Body of pancreas (tissue), 4 donors: Measurements from ENCODE around the gene KDM2B.

ENCODE experiments used
- POLR2A ChIP-seq, 3 donors: fragments of 450-650 bp; IDR thresholded peaks; one replicate each; pipeline ENCODE4 v1.6.1; 2016; ENCODE audit warnings: antibody characterized with exemption in 3 of 3, mild to moderate bottlenecking in 2 of 3
- TF ChIP-seq, protein P1 (sequence below), 7 experiments: fragments of 450-650 bp in 4 of 7; fragments of 200-600 bp in 3 of 7; sonication (generic) in 3 of 7; IDR thresholded peaks; one replicate each; pipeline ENCODE4 v1.5.1; 2016 to 2019; ENCODE audit warnings: antibody characterized with exemption in 7 of 7

DNA sequence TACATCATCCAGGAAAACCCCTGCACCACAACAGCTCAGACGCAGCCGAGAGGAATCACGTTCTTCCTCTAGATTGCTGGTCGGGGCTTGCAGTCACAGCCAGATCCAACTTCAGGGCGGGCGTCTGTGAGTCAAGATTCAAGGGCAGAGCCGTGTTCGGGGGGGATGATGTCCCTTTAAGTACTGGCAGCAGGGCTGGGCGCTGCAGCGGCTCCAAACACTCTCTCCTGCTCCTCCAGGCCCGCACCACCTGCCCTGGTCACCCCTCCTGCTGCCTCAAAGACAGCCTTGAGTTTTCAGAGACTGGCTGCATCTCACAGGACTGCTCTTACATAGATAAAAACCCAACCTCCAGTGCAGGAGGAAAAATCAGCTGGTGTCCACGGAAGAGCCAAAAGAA is 68.3 kb downstream of the KDM2B start:
- no peak for TF ChIP-seq POLR2A (IDR thresholded peaks at IDR 0.05)
- TF ChIP-seq, protein P1, sequence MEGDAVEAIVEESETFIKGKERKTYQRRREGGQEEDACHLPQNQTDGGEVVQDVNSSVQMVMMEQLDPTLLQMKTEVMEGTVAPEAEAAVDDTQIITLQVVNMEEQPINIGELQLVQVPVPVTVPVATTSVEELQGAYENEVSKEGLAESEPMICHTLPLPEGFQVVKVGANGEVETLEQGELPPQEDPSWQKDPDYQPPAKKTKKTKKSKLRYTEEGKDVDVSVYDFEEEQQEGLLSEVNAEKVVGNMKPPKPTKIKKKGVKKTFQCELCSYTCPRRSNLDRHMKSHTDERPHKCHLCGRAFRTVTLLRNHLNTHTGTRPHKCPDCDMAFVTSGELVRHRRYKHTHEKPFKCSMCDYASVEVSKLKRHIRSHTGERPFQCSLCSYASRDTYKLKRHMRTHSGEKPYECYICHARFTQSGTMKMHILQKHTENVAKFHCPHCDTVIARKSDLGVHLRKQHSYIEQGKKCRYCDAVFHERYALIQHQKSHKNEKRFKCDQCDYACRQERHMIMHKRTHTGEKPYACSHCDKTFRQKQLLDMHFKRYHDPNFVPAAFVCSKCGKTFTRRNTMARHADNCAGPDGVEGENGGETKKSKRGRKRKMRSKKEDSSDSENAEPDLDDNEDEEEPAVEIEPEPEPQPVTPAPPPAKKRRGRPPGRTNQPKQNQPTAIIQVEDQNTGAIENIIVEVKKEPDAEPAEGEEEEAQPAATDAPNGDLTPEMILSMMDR (IDR thresholded peaks at IDR 0.05), result no peak
